CD4-positive, CD25-positive, alpha-beta regulatory T cell (primary cell): Measurements from ENCODE around the gene MAP3K8. TPM values are rescaled to one million over a fixed set of nuclear protein-coding genes. Genes with fewer than 3 reads are reported as not detected.

Source experiments
- ATAC-seq, 2 donors: fragments of 150-1000 bp; cut with Tn5 transposase; one replicate each; pipeline ENCODE4 v1.10.0; 2021; ENCODE audit warnings: low read depth in 2 of 2, moderate number of reproducible peaks in 2 of 2, moderate library complexity in 1 of 2
- DNase-seq, 3 donors: peaks; one replicate each; pipeline versions ENCODE4 v3.0.0 to v3.0.0-alpha.2; 2012 to 2022; ENCODE audit warnings: mixed read lengths in 1 of 3
- H3K27ac ChIP-seq: one replicate; pipeline ENCODE4 v1.7.0; 2013; ENCODE audit warnings: mild to moderate bottlenecking, low read length; ENCODE audit not compliant: insufficient read depth, poor library complexity, severe bottlenecking
- H3K27me3 ChIP-seq: one replicate; pipeline ENCODE4 v1.7.0; 2013; ENCODE audit warnings: low read length; ENCODE audit not compliant: control insufficient read depth, insufficient read depth
- H3K36me3 ChIP-seq: one replicate; pipeline ENCODE4 v1.7.0; 2013; ENCODE audit warnings: mild to moderate bottlenecking, low read length, moderate library complexity; ENCODE audit not compliant: control insufficient read depth, insufficient read depth
- H3K4me1 ChIP-seq: 2 replicates; pipeline ENCODE4 v1.7.0; 2013; ENCODE audit warnings: mild to moderate bottlenecking, low read length; ENCODE audit not compliant: insufficient read depth, control insufficient read depth, poor library complexity, severe bottlenecking
- H3K4me3 ChIP-seq: one replicate; pipeline ENCODE4 v1.7.0; 2013; ENCODE audit warnings: low read depth, mild to moderate bottlenecking, low read length, moderate library complexity
- H3K9me3 ChIP-seq, 2 experiments: 1 replicate in 1 of 2; 2 replicates in 1 of 2; pipeline ENCODE4 v1.7.0; 2013; ENCODE audit warnings: low read length in 2 of 2, mild to moderate bottlenecking in 1 of 2, moderate library complexity in 1 of 2; ENCODE audit not compliant: control insufficient read depth in 2 of 2
- H3K27ac Mint-ChIP-seq, 3 donors: one replicate each; pipeline ENCODE4 v1.8.0; 2020 to 2022; ENCODE audit warnings: mild to moderate bottlenecking in 3 of 3, mixed read lengths in 3 of 3, moderate library complexity in 2 of 3
- H3K27me3 Mint-ChIP-seq: one replicate; pipeline ENCODE4 v1.8.0; 2022; ENCODE audit warnings: mild to moderate bottlenecking, mixed read lengths
- H3K36me3 Mint-ChIP-seq: one replicate; pipeline ENCODE4 v1.8.0; 2020; ENCODE audit warnings: mixed read lengths
- H3K4me1 Mint-ChIP-seq, 4 donors: one replicate each; pipeline ENCODE4 v1.8.0; 2020 to 2022; ENCODE audit warnings: mixed read lengths in 4 of 4, mild to moderate bottlenecking in 1 of 4
- H3K4me3 Mint-ChIP-seq, 4 donors: one replicate each; pipeline ENCODE4 v1.8.0; 2020 to 2022; ENCODE audit warnings: mild to moderate bottlenecking in 4 of 4, mixed read lengths in 4 of 4, moderate library complexity in 3 of 4
- H3K9me3 Mint-ChIP-seq, 7 donors: one replicate each; pipeline ENCODE4 v1.8.0; 2020 to 2022; ENCODE audit warnings: mixed read lengths in 7 of 7, mild to moderate bottlenecking in 3 of 7, moderate library complexity in 2 of 7
- polyA plus RNA-seq, 4 donors: library from polyadenylated mRNA; unstranded; fragments of 300-500 nt; fragmentation: Illumina TruSeq; gene quantifications; one replicate each; pipeline ENCODE4 v1.2.3, GENCODE V29; 2021
- total RNA-seq: library from RNA; stranded (reverse); gene quantifications from one replicate; pipeline ENCODE4 v1.2.3, GENCODE V29; 2022

Gene MAP3K8
- total and polyA plus RNA-seq, 5 donors from 2014 or later, result 0.69 to 31.0 (median 1.1) TPM

- Mint-ChIP-seq H3K27me3 (peaks cover 5% of the 10 kb centered on the region), H3K4me3 (no peak overlapping the region), H3K27ac (peak overlapping the region in 1 of 3 donors; percentile 54), H3K36me3 (no peaks in the 10 kb centered on the region), H3K4me1 (peaks cover 12 to 35% (median 21%) of the 10 kb centered on the region in 4 donors), H3K9me3 (no peaks in the 10 kb centered on the region)
- H3K27ac ChIP-seq, result no peak overlapping the region
- no peaks in the 10 kb centered on the region for H3K36me3 ChIP-seq
- no peaks in the 10 kb centered on the region for H3K27me3 ChIP-seq
- no peak for ATAC-seq
- H3K9me3 ChIP-seq, result no peaks in the 10 kb centered on the region
- no peak overlapping the region for H3K4me3 ChIP-seq
- H3K4me1 ChIP-seq, result peaks cover 9% of the 10 kb centered on the region
- DNase-seq, result no peak
Observed at GRCh38 chr10:30503700-30504266, 69.8 kb downstream of the MAP3K8 start.

- H3K4me1 ChIP-seq, result peaks cover 9% of the 10 kb centered on the region
- DNase-seq (no peak), ATAC-seq (no peak)
- no peak overlapping the region for H3K4me3 Mint-ChIP-seq
- H3K4me1 Mint-ChIP-seq, result peaks cover 14 to 35% (median 21%) of the 10 kb centered on the region in 4 donors
- no peaks in the 10 kb centered on the region for H3K9me3 Mint-ChIP-seq
- peak overlapping the region in 2 of 3 donors; percentile 52 to 60 for H3K27ac Mint-ChIP-seq
- no peaks in the 10 kb centered on the region for H3K36me3 ChIP-seq
- H3K4me3 ChIP-seq, result no peak overlapping the region
- H3K27ac ChIP-seq, result no peak overlapping the region
- no peaks in the 10 kb centered on the region for H3K27me3 ChIP-seq
- no peaks in the 10 kb centered on the region for H3K9me3 ChIP-seq
- no peaks in the 10 kb centered on the region for H3K36me3 Mint-ChIP-seq
- peaks cover 5% of the 10 kb centered on the region for H3K27me3 Mint-ChIP-seq
Observed at GRCh38 chr10:30505543-30506298, 71.7 kb downstream of the MAP3K8 start.

GRCh38 chr10:30509508-30509907 lies 75.5 kb downstream of the MAP3K8 start:
- no peak overlapping the region for H3K4me3 Mint-ChIP-seq
- no peaks in the 10 kb centered on the region for H3K9me3 Mint-ChIP-seq
- no peak overlapping the region for H3K4me3 ChIP-seq
- no peaks in the 10 kb centered on the region for H3K4me1 ChIP-seq
- H3K27me3 ChIP-seq, result no peaks in the 10 kb centered on the region
- no peaks in the 10 kb centered on the region for H3K36me3 ChIP-seq
- DNase-seq (no peak), ATAC-seq (no peak)
- H3K27me3 Mint-ChIP-seq, result no peaks in the 10 kb centered on the region
- H3K27ac ChIP-seq, result no peak overlapping the region
- H3K4me1 Mint-ChIP-seq, result peaks cover 0 to 15% (median 11%) of the 10 kb centered on the region in 4 donors
- peak overlapping the region in 1 of 3 donors; percentile 15 for H3K27ac Mint-ChIP-seq
- H3K9me3 ChIP-seq, result no peaks in the 10 kb centered on the region
- H3K36me3 Mint-ChIP-seq, result no peaks in the 10 kb centered on the region

- Mint-ChIP-seq H3K27ac (peak overlapping the region in 1 of 3 donors; percentile 26), H3K4me3 (peak overlapping the region in 1 of 4 donors; percentile 22), H3K27me3 (no peaks in the 10 kb centered on the region), H3K36me3 (no peaks in the 10 kb centered on the region), H3K9me3 (no peaks in the 10 kb centered on the region), H3K4me1 (peaks cover 0 to 14% (median 11%) of the 10 kb centered on the region in 4 donors)
- DNase-seq (peak in 1 of 3 donors; percentile 34), ATAC-seq (peak; percentile 70 to 71)
- Histone ChIP-seq H3K9me3 (no peaks in the 10 kb centered on the region), H3K27me3 (no peaks in the 10 kb centered on the region), H3K27ac (no peak overlapping the region), H3K4me1 (no peaks in the 10 kb centered on the region), H3K4me3 (no peak overlapping the region), H3K36me3 (no peaks in the 10 kb centered on the region)
Observed at GRCh38 chr10:30510184-30510931, 76.4 kb downstream of the MAP3K8 start.

GRCh38 chr10:30510932-30511700 lies 77.1 kb downstream of the MAP3K8 start:
- Histone ChIP-seq H3K36me3 (no peaks in the 10 kb centered on the region), H3K27ac (no peak overlapping the region), H3K4me3 (no peak overlapping the region), H3K27me3 (no peaks in the 10 kb centered on the region), H3K9me3 (no peaks in the 10 kb centered on the region), H3K4me1 (no peaks in the 10 kb centered on the region)
- ATAC-seq (peak in 1 of 2 donors; percentile 14), DNase-seq (no peak)
- H3K4me1 Mint-ChIP-seq, result peaks cover 0 to 11% (median 10%) of the 10 kb centered on the region in 4 donors
- H3K27ac Mint-ChIP-seq, result peak overlapping the region in 2 of 3 donors; percentile 45 to 57
- no peak overlapping the region for H3K4me3 Mint-ChIP-seq
- H3K9me3 Mint-ChIP-seq, result no peaks in the 10 kb centered on the region
- no peaks in the 10 kb centered on the region for H3K27me3 Mint-ChIP-seq
- H3K36me3 Mint-ChIP-seq, result no peaks in the 10 kb centered on the region

Other genes starting within 250 kb of the MAP3K8 start
- gene MTPAP, start 84.9 kb upstream of the MAP3K8 start, total RNA-seq, result 27.5 TPM
- 1 to 10 TPM; 5.9 to 8.6 (median 6.5) TPM for gene MTPAP, start 84.9 kb upstream of the MAP3K8 start, polyA plus RNA-seq
- not detected for gene LYZL2, start 195.6 kb downstream of the MAP3K8 start, total RNA-seq
- not detected for gene LYZL2, start 195.6 kb downstream of the MAP3K8 start, polyA plus RNA-seq